Measurements from ENCODE around the gene CDKAL1. TPM values are rescaled to one million over a fixed set of nuclear protein-coding genes. Genes with fewer than 3 reads are reported as not detected.

CDKAL1 gene
- total and polyA plus RNA-seq, 9 of the 15 experiments (the other 6 are each of a cell fraction or from before 2014, with no cell fraction given): 11.2 to 36.3 (median 20.1) TPM

DNA sequence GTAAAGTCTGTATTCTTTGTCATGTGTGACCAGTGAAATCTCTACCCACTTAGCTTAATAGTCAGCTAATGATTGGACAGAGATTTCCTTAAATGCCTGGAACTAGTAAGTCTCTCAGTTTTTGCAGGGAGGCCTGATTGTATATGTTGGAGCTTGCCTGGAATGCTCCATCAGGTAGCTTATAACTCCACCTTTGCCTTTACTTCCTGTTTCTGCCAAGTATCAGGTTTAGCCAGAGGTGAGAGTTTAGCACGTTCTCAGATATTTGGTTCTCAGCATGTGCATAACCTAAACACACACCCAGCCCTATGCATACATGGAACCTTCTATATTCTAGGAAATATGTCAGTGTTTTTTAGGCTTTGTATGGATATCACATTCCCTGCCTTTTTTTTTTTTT is 435.3 kb downstream of the CDKAL1 start:
- no peak overlapping the region for H3K27ac ChIP-seq (ENCODE audit: extremely low read depth, low read depth, low read length)
- H3K4me1 ChIP-seq (replicated peaks in 1 of 2; ENCODE audit: control insufficient read depth in 2 of 2, insufficient read depth in 2 of 2, low read length in 2 of 2): no peaks in the 10 kb centered on the region
- H3K9ac ChIP-seq (ENCODE audit: insufficient read depth in 1 of 2, low read depth in 2 of 2, low read length in 2 of 2): no peak overlapping the region
- TF ChIP-seq POLR2H (tag; IDR thresholded peaks at IDR 0.05; ENCODE audit: low read depth): no peak
- no peak for TF ChIP-seq RBM22 (IDR thresholded peaks at IDR 0.05; ENCODE audit: low read depth, low read length, poor library complexity, severe bottlenecking)
- TF ChIP-seq ZSCAN32 (CRISPR knock-in tag; IDR thresholded peaks at IDR 0.05): no peak
- no peak for TF ChIP-seq ZNF57 (CRISPR knock-in tag; IDR thresholded peaks at IDR 0.05)
- TF ChIP-seq ZNF586 (CRISPR knock-in tag; conservative IDR thresholded peaks at IDR 0.05): no peak
- TF ChIP-seq ZNF133 (CRISPR knock-in tag; IDR thresholded peaks at IDR 0.05): no peak
- TF ChIP-seq KLF10 (CRISPR knock-in tag; IDR thresholded peaks at IDR 0.05): no peak
- TF ChIP-seq C11orf30 (IDR thresholded peaks at IDR 0.05; ENCODE audit: low read depth): no peak
- TF ChIP-seq, protein P1, sequence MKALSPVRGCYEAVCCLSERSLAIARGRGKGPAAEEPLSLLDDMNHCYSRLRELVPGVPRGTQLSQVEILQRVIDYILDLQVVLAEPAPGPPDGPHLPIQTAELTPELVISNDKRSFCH (CRISPR knock-in tag; IDR thresholded peaks at IDR 0.05): no peak
- TF ChIP-seq, protein P1 (tag; IDR thresholded peaks at IDR 0.05): no peak
- no peak for TF ChIP-seq MED1 (CRISPR knock-in tag; IDR thresholded peaks at IDR 0.05; ENCODE audit: borderline replicate concordance)
- TF ChIP-seq, protein P2, sequence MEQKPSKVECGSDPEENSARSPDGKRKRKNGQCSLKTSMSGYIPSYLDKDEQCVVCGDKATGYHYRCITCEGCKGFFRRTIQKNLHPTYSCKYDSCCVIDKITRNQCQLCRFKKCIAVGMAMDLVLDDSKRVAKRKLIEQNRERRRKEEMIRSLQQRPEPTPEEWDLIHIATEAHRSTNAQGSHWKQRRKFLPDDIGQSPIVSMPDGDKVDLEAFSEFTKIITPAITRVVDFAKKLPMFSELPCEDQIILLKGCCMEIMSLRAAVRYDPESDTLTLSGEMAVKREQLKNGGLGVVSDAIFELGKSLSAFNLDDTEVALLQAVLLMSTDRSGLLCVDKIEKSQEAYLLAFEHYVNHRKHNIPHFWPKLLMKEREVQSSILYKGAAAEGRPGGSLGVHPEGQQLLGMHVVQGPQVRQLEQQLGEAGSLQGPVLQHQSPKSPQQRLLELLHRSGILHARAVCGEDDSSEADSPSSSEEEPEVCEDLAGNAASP (IDR thresholded peaks at IDR 0.05): no peak
- no peak for TF ChIP-seq ELF1 (tag; IDR thresholded peaks at IDR 0.05)
- no peak for TF ChIP-seq ETV6 (IDR thresholded peaks at IDR 0.05; ENCODE audit: borderline replicate concordance in 1 of 2, low read depth in 2 of 2, low read length in 1 of 2)
- no peak for TF ChIP-seq ETV6 (CRISPR knock-in tag; IDR thresholded peaks at IDR 0.05; ENCODE audit: borderline replicate concordance)
- no peak for TF ChIP-seq TCF3 (CRISPR knock-in tag; IDR thresholded peaks at IDR 0.05)
- TF ChIP-seq, protein P3, sequence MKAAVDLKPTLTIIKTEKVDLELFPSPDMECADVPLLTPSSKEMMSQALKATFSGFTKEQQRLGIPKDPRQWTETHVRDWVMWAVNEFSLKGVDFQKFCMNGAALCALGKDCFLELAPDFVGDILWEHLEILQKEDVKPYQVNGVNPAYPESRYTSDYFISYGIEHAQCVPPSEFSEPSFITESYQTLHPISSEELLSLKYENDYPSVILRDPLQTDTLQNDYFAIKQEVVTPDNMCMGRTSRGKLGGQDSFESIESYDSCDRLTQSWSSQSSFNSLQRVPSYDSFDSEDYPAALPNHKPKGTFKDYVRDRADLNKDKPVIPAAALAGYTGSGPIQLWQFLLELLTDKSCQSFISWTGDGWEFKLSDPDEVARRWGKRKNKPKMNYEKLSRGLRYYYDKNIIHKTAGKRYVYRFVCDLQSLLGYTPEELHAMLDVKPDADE (conservative IDR thresholded peaks at IDR 0.05; ENCODE audit: control insufficient read depth, low read depth, low read length): no peak
- TF ChIP-seq, protein P4, sequence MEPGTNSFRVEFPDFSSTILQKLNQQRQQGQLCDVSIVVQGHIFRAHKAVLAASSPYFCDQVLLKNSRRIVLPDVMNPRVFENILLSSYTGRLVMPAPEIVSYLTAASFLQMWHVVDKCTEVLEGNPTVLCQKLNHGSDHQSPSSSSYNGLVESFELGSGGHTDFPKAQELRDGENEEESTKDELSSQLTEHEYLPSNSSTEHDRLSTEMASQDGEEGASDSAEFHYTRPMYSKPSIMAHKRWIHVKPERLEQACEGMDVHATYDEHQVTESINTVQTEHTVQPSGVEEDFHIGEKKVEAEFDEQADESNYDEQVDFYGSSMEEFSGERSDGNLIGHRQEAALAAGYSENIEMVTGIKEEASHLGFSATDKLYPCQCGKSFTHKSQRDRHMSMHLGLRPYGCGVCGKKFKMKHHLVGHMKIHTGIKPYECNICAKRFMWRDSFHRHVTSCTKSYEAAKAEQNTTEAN (CRISPR knock-in tag; IDR thresholded peaks at IDR 0.05): no peak
- TF ChIP-seq ZBTB7A (IDR thresholded peaks at IDR 0.05; ENCODE audit: borderline replicate concordance, control insufficient read depth, low read depth, low read length): no peak
- no peak for TF ChIP-seq ZNF143 (CRISPR knock-in tag; IDR thresholded peaks at IDR 0.05)
- DNase-seq (ENCODE audit: extremely low read depth in 1 of 4, low spot score in 3 of 4): no peak
- H3K36me3 ChIP-seq (ENCODE audit: control insufficient read depth, insufficient read depth, low read length): no peaks in the 10 kb centered on the region
- no peaks in the 10 kb centered on the region for H3K9me3 ChIP-seq (replicated peaks; ENCODE audit: control insufficient read depth, insufficient read depth, low read depth, low read length)
- no peaks in the 10 kb centered on the region for H3K79me2 ChIP-seq (ENCODE audit: control insufficient read depth, insufficient read depth, low read length)
- intact Hi-C loops (cut with micrococcal nuclease): no loop called here
- no peak for ATAC-seq
- no peak for FAIRE-seq
- ChIA-PET CTCF (ENCODE audit: low intra/inter-chr PET ratio) (no interaction called here), POLR2A (interaction anchor here (1.0 kb wide), 1 partner anchor 13 kb away, joined by 6 read pairs; no protein-coding TSS in a partner anchor)
- H3K4me3 ChIP-seq: no peak overlapping the region
- no peaks in the 10 kb centered on the region for H3K27me3 ChIP-seq (ENCODE audit: control insufficient read depth in 2 of 2, insufficient read depth in 2 of 2, low read length in 2 of 2)
- H3K4me2 ChIP-seq (ENCODE audit: insufficient read depth, low read length): no peak overlapping the region
- in situ Hi-C loops (cut with MboI): no loop called here
- WGBS (ENCODE audit: insufficient coverage, low coverage, missing lambda C conversion rate): 55% methylated on average over 1 of the region's 1 CpG
- BruUV-seq (replicated peaks): no TSS peak
- no peaks in the 10 kb centered on the region for H4K20me1 ChIP-seq (replicated peaks; ENCODE audit: control insufficient read depth, insufficient read depth, low read length)
- H2AFZ ChIP-seq (ENCODE audit: low read depth, low read length): no peak overlapping the region
- no peaks in the 10 kb centered on the region for H3K9me1 ChIP-seq (ENCODE audit: control insufficient read depth, insufficient read depth, low read length)

All from K562 (cell line).